Subcutaneous abdominal adipose tissue (tissue), 5 donors: ENCODE data around the gene PCBP3.

Experiments
- H3K27ac ChIP-seq: one replicate; pipeline ENCODE4 v1.7.0; 2013; ENCODE audit warnings: low read depth, mild to moderate bottlenecking, inconsistent platforms, low read length, moderate library complexity
- H3K27me3 ChIP-seq, 5 donors: one replicate each; pipeline ENCODE4 v1.7.0; 2013; ENCODE audit warnings: low read length in 5 of 5, inconsistent platforms in 1 of 5; ENCODE audit not compliant: control insufficient read depth in 5 of 5, insufficient read depth in 4 of 5
- H3K36me3 ChIP-seq, 5 donors: one replicate each; pipeline ENCODE4 v1.7.0; 2013; ENCODE audit warnings: low read length in 5 of 5; ENCODE audit not compliant: control insufficient read depth in 5 of 5, insufficient read depth in 5 of 5
- H3K4me1 ChIP-seq, 5 donors: one replicate each; pipeline ENCODE4 v1.7.0; 2013; ENCODE audit warnings: low read length in 5 of 5, mild to moderate bottlenecking in 3 of 5, moderate library complexity in 1 of 5; ENCODE audit not compliant: control insufficient read depth in 5 of 5, insufficient read depth in 5 of 5
- H3K4me3 ChIP-seq, 5 donors: one replicate each; pipeline ENCODE4 v1.7.0; 2013; ENCODE audit warnings: low read length in 5 of 5, low read depth in 1 of 5
- H3K9ac ChIP-seq, 5 donors: one replicate each; pipeline ENCODE4 v1.7.0; 2013; ENCODE audit warnings: low read length in 5 of 5, mild to moderate bottlenecking in 4 of 5, moderate library complexity in 3 of 5
- H3K9me3 ChIP-seq, 5 donors: one replicate each; pipeline ENCODE4 v1.7.0; 2013; ENCODE audit warnings: low read length in 5 of 5; ENCODE audit not compliant: control insufficient read depth in 5 of 5
- donor health status: healthy.
- donor health status: healthy.
- donor health status: healthy.
- donor health status: healthy.
- donor health status: healthy.

Gene PCBP3

GRCh38 chr21:45821998-45822397 lies 178.5 kb downstream of the PCBP3 start:
- Histone ChIP-seq H3K9me3 (no peaks in the 10 kb centered on the region), H3K27me3 (peaks cover 0 to 7% (median 0%) of the 10 kb centered on the region in 5 donors), H3K9ac (no peak overlapping the region), H3K4me3 (no peak overlapping the region), H3K36me3 (no peaks in the 10 kb centered on the region), H3K4me1 (peaks cover 0 to 10% (median 0%) of the 10 kb centered on the region in 5 donors), H3K27ac (no peak overlapping the region)

- Histone ChIP-seq H3K9me3 (no peaks in the 10 kb centered on the region), H3K27ac (no peak overlapping the region), H3K27me3 (peaks cover 0 to 7% (median 0%) of the 10 kb centered on the region in 5 donors), H3K9ac (no peak overlapping the region), H3K36me3 (no peaks in the 10 kb centered on the region), H3K4me3 (no peak overlapping the region), H3K4me1 (peaks cover 0 to 10% (median 0%) of the 10 kb centered on the region in 5 donors)
Observed at GRCh38 chr21:45822429-45823099, 179.0 kb downstream of the PCBP3 start.

- Histone ChIP-seq H3K4me1 (peaks cover 0 to 9% (median 0%) of the 10 kb centered on the region in 5 donors), H3K27me3 (peaks cover 0 to 7% (median 0%) of the 10 kb centered on the region in 5 donors), H3K36me3 (no peaks in the 10 kb centered on the region), H3K27ac (no peak overlapping the region), H3K4me3 (no peak overlapping the region), H3K9ac (no peak overlapping the region), H3K9me3 (no peaks in the 10 kb centered on the region)
Observed at GRCh38 chr21:45823100-45823681, 179.7 kb downstream of the PCBP3 start.

- H3K9me3 ChIP-seq: no peaks in the 10 kb centered on the region
- H3K4me1 ChIP-seq: peaks cover 0 to 16% (median 11%) of the 10 kb centered on the region in 5 donors
- no peak overlapping the region for H3K4me3 ChIP-seq
- no peak overlapping the region for H3K27ac ChIP-seq
- H3K27me3 ChIP-seq: peaks cover 0 to 7% (median 0%) of the 10 kb centered on the region in 5 donors
- H3K9ac ChIP-seq: no peak overlapping the region
- no peaks in the 10 kb centered on the region for H3K36me3 ChIP-seq
Observed at GRCh38 chr21:45824546-45825215, 181.2 kb downstream of the PCBP3 start.

GRCh38 chr21:45825219-45825618 lies 181.7 kb downstream of the PCBP3 start:
- H3K27me3 ChIP-seq: peaks cover 0 to 7% (median 0%) of the 10 kb centered on the region in 5 donors
- H3K9ac ChIP-seq: no peak overlapping the region

DNA sequence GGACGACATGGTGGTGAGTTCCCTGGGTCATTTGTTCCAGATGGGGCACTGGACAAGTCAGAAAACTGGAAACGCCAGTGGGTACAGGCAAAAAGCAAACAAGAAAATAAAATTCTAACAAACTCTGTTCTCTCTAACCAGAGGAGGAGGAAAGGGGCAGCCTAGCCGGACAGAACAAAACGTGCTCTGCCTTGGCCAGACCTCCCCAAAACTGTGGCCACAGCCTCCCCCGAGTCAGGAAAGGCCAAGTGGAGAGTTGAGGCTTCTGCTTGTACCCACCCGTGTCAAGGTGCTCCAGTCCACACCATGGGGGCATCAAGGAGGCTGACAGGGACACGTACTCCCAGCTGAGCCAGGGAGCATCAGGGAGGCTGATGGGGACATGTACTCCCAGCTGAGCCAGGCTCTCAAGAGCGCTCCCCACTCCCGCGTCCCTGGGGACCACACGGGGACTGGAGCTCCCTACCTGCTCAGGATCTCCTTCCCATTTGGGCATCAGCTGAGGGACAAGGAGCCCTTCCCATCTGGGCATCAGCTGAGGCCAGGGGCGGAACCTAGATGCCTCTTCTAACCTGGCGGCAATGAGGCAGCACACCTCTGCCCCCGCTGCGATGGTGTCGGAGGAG lies 183.3 kb downstream of the PCBP3 start:
- Histone ChIP-seq H3K4me1 (peaks cover 0 to 34% (median 29%) of the 10 kb centered on the region in 5 donors), H3K36me3 (no peaks in the 10 kb centered on the region), H3K9me3 (no peaks in the 10 kb centered on the region), H3K27ac (no peak overlapping the region), H3K4me3 (no peak overlapping the region), H3K27me3 (peaks cover 0 to 6% (median 0%) of the 10 kb centered on the region in 5 donors), H3K9ac (no peak overlapping the region)

More at GRCh38 chr21:45825219-45825618, 181.7 kb downstream of the PCBP3 start:
- Histone ChIP-seq H3K4me3 (no peak overlapping the region), H3K4me1 (peaks cover 0 to 22% (median 17%) of the 10 kb centered on the region in 5 donors), H3K36me3 (no peaks in the 10 kb centered on the region), H3K27ac (no peak overlapping the region), H3K9me3 (no peaks in the 10 kb centered on the region)

DNA sequence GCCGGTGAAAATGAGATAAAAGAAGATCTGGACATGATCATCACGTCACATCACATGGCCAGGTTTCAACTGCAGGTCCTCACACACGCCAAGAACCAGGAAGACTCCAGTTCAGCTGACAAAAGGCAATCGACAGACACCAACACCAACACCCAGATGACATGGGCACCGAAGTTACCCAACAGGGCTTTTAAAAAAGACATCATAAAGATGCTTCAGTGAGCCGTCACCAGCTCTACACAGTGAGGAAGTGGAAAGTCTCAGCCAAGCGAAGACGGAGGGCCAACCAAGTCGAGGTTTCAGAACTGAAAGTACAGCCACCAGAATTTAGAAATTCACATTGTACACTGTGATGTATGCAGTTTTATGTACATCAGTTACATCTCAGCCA lies 183.8 kb downstream of the PCBP3 start:
- Histone ChIP-seq H3K4me1 (peaks cover 0 to 39% (median 31%) of the 10 kb centered on the region in 5 donors), H3K36me3 (no peaks in the 10 kb centered on the region), H3K27me3 (peaks cover 0 to 4% (median 0%) of the 10 kb centered on the region in 5 donors), H3K9ac (no peak overlapping the region), H3K9me3 (no peaks in the 10 kb centered on the region), H3K4me3 (no peak overlapping the region), H3K27ac (no peak overlapping the region)

DNA sequence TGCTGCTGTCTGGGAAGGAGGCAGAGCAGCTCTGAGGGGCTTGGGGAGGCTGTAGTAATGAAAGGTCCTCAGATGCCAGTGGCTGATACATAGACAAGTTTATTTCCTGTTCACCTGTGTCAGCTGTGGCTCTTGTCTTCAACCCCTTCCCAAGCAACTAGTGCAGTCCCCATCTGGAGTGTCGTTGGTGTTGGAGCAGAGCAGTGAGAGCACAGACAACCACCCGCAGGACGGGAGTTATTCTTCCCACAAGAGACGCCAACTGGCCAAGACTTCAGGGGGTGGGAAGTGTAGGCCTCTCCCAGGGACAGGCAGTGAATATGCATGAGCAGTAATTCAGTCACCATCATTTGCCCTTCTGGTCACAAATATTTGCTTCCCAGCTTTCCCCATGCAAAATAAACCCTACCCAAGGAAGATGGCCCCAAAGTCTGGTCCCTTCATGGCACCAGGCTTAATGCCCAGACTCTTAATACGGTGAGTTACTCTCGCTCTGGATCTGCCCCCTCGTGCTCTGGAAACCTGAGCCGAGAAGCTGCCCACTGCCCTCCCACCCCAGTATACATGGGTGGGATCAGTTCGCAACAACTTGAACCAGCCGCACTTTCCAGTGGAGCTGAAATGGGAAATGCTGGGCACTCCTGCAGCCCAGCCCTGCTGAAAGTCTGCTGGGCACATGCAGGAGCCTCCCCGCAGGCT lies 184.5 kb downstream of the PCBP3 start:
- no peak overlapping the region for H3K4me3 ChIP-seq
- no peak overlapping the region for H3K27ac ChIP-seq
- no peaks in the 10 kb centered on the region for H3K36me3 ChIP-seq
- H3K9ac ChIP-seq: no peak overlapping the region
- peaks cover 0 to 4% (median 0%) of the 10 kb centered on the region in 5 donors for H3K27me3 ChIP-seq
- H3K9me3 ChIP-seq: no peaks in the 10 kb centered on the region
- peaks cover 0 to 46% (median 39%) of the 10 kb centered on the region in 5 donors for H3K4me1 ChIP-seq

DNA sequence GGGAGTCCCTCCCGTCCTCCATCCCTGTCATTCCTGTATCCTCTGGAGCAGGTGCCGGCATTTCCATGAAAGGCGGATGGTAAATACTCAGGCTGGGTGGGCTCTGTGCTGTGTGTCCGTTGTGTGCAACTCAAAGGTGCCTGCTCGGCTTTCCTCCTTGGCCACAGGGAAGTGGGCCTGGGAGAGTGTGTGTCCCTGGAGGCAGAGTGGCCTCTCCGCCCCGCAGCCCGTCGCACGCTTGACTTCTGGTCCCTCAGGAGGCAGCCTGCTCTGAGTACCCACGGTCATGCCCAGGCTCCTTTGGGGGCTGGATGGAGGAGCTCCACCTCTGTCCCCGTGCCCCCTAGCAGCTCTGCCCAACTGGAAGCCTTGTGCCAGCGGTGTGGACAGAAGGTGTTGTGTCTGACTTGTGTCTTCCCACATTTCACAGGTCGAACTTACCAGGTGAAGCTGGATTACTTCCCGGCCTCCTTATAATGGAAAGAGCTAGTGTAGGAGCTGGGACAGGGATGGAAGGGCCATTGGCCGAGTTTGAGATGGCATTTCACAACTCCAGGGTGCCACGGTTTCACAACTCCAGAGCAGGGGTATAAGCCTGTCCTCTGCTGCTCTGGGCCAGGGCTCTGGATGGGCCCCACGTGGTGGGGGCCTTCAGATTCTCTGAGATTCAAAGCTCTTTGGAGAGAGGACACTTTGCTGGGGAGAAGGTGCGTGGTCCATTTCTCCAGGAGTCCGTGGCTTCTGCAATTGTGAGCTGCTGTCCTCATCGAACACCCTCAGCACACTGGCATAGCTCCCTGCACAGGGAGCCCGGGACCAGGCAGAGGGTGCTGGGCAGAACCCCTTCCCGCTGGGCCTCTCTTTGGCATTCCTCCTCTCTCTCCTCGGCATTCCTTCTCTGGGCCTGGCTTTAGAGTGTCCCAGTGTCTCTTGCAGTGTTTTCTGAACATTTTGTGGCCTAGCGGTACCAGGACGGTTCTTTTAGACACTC lies 185.3 kb downstream of the PCBP3 start:
- Histone ChIP-seq H3K27me3 (peaks cover 0 to 4% (median 0%) of the 10 kb centered on the region in 5 donors), H3K9me3 (no peaks in the 10 kb centered on the region), H3K4me3 (no peak overlapping the region), H3K27ac (peak overlapping the region; percentile 75), H3K36me3 (no peaks in the 10 kb centered on the region), H3K9ac (peak overlapping the region in 2 of 5 donors; percentile 4 to 13), H3K4me1 (peaks cover 0 to 55% (median 44%) of the 10 kb centered on the region in 5 donors)
